NB4 (cell line): Measurements from ENCODE around the gene TRAPPC10.
"Not testable (repeated sequence)": the region's sequence is repeated elsewhere in the genome, so short reads cannot be mapped to it uniquely, and the experiment has no call there.

ENCODE experiments used
- MYC ChIP-seq: IDR thresholded peaks from 2 replicates; pipeline ENCODE4 v1.6.1; 2011; ENCODE audit warnings: low read depth, low read length
- POLR2A ChIP-seq: IDR thresholded peaks from 2 replicates; pipeline ENCODE4 v1.6.1; 2011; ENCODE audit warnings: mild to moderate bottlenecking; ENCODE audit not compliant: insufficient read length; ENCODE audit errors: extremely low read depth
- TF ChIP-seq, protein P1 (sequence below): IDR thresholded peaks from one replicate; pipeline ENCODE4 v1.5.1; 2012; ENCODE audit warnings: low read depth, low read length
- TF ChIP-seq, protein P2 (sequence below): IDR thresholded peaks from 2 replicates; pipeline ENCODE4 v1.6.1; 2011; ENCODE audit warnings: low read depth, low read length

DNA sequence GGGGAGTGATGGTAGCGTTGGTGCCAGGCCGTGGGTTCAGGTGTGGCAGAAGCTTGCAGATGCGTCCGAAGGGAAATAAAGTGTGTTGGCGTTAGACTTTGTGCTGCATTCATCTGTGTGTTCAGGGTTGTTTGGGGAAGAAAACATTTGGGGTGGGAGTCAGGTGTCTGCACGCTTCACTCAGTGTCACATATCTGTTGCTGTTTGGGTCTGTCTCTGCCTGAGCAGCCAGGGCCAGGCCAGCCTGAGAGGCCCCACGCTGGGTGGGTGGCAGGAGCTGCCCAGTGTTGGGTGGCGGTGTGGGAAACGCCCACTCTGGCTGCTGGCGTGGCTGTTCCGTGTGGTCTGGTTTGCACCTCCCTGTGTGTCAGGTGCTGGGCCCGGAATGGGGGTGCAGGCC is 133.5 kb downstream of the TRAPPC10 start:
- TF ChIP-seq, protein P1, sequence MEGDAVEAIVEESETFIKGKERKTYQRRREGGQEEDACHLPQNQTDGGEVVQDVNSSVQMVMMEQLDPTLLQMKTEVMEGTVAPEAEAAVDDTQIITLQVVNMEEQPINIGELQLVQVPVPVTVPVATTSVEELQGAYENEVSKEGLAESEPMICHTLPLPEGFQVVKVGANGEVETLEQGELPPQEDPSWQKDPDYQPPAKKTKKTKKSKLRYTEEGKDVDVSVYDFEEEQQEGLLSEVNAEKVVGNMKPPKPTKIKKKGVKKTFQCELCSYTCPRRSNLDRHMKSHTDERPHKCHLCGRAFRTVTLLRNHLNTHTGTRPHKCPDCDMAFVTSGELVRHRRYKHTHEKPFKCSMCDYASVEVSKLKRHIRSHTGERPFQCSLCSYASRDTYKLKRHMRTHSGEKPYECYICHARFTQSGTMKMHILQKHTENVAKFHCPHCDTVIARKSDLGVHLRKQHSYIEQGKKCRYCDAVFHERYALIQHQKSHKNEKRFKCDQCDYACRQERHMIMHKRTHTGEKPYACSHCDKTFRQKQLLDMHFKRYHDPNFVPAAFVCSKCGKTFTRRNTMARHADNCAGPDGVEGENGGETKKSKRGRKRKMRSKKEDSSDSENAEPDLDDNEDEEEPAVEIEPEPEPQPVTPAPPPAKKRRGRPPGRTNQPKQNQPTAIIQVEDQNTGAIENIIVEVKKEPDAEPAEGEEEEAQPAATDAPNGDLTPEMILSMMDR: not testable (repeated sequence)
- TF ChIP-seq POLR2A, MYC: not testable (repeated sequence)
- TF ChIP-seq, protein P2, sequence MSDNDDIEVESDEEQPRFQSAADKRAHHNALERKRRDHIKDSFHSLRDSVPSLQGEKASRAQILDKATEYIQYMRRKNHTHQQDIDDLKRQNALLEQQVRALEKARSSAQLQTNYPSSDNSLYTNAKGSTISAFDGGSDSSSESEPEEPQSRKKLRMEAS: not testable (repeated sequence)
